GM18868 (cell line): ENCODE data around the gene MYADML2.

Source experiments
- ATAC-seq: cut with Tn5 transposase; IDR thresholded peaks from one replicate; pipeline ENCODE4 v1.9.1; 2021; ENCODE audit warnings: mild to moderate bottlenecking, moderate library complexity; ENCODE audit not compliant: unreplicated experiment

The MYADML2 gene

DNA sequence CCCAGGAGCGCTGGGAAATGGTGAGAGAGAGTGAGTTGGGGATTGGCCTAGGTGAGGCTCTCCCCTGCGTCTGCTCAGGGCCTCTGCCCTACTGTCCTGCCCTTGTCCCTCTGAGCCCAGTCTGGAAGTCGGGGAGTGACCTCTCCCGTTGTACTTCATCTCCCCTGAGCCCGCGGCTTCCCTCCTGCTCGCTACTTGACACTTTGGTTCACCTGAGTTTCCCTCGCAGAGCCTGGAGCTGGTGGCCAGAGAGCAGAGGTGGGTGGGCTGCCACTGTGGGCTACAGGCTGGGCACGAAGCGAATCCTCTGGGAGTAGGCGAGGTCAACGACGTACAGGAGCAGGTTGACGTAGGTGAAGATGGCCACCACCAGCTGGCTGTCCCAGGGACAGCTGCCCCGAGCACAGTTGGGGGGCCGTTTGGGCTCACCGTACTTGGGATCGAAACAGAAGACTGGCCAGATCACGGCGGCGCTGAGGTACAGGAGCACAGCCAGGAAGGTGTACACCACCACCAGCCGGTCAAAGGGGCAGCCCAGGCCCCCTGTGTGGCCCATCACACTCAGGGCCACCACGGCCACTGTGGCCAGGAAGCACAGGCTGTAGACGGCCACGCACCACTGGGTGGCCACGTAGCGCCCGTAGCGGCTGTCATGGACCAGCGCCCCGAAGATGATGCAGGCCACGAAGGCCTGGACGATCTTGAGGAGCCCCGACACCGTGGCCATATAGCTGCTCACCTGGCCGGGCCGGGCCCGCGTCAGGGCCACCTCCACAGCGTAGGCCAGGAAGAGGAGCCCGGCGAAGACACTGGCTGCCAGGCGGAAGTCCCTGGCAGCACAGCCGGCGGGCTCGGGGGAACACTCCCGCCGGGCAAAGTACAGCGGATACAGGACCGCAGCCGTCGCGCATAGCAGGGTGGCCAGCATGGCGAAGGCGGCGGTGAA lies 6.2 kb downstream of the MYADML2 start:
- no peak for ATAC-seq

GRCh38 chr17:81939881-81940385 lies 7.1 kb downstream of the MYADML2 start:
- ATAC-seq = no peak

GRCh38 chr17:81939218-81939617 lies 7.8 kb downstream of the MYADML2 start:
- no peak for ATAC-seq

DNA sequence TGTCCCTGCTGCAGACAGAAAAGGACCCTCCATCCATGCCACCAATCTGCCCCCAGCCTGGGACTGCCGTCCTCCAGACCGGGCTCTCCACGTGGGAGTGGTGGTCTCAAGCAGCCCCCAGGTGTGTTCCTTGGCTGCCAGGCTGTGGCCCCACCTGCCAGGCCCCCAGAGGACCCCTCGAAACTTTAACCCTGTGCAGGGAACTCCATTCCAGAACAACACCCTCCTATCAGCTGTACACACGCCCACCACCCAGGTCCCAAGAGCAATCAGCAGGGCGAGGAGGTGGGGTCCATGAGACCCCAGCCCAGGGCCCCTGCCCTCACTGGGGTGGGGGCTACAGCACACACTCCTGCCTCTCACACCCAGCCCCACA lies 11.3 kb downstream of the MYADML2 start:
- ATAC-seq = no peak

DNA sequence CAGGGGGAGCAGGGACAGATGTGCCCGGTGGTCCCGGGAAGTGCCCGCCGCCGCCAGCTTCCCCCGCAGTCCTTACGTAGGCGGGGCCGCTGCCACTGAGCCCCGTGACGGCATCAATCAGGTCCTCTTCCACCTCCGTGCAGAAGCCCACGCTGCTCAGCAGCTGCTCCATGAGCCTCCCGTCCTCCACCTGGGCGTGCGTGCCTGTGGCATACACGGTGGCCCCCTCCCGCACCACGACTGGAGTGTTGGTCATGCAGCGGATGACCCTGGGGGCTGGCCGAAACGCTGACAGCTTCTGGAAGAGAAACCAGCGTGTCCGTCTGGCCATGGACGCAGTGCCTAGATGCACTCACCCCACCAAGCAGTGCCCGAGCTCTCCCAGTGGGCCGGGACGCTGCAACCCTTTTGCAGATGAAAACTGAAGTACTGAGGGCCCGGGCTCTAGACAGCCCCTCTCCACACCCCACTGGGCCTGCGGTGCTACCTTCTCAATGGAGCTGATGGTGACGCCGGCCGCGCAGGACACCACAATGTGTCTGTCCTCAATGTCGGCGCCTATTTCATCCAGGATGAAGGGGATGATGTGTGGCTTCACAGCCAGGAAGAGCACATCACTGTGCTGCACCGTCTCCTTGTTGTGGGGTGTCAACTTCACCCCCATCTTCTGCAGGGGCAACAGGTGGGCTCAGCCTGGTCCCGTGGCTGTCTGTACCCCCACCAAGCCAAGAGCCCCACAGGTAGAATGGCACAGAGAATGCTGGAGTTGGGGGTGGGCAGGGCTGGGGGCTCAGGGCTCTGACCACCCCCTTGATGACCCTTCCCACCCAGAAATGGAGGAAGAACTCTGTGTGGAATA lies 12.0 kb downstream of the MYADML2 start:
- ATAC-seq = no peak

DNA sequence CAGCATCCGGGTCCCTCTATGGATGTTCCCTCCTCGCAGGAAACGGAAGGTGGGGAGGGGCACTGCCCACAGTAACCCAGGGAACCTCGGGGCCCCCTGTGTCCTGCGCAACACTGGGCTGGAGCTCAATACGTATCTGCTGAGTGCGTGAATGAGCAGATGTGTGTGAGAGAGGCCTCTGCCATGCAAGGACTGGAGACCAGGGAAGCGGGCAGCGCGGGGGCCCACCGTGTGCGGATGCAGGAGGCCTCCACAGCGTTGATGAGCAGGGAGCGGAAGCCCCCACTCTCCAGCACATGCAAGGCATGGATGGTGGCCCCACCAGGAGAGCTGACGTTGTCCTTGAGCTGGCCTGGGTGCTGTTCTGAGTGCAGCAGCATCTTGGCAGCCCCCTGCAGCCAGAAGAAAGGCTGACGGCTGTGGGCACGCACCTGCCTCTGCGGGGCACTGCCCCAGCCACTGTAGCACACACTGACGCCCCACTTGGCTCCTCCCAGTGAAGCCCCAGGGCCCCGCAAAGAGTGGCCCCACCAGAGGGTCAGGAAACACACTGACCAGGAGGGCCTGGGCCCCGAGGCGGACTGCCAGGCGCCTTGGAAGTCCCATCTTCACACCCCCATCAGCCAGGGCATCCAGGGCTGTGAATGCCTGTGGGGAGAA lies 12.8 kb downstream of the MYADML2 start:
- no peak for ATAC-seq

DNA sequence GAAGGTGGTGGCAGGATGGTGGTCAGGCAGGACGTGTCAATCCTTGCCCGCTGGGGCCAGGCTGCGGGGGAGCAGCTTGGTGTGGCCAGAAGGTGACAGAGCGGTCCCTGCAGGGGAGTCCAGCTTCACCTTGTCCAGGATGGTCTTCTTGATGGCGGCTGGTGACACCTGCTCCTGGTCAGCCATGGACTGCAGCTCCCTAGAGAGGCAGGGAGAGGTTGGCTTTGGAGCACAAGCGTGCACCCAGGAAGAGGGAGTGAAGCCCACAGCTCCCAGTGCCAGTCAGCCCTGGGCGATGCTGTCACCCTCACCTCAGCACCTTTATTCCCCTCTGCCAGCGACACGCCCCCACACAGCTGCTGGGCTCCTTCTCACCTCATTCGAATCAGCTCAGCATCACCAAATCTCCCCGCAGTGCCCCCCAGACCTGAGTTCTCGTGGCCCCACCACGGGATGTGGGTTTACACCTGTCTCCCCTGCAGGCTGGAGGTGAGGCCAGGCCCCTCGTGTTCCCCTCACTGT lies 13.8 kb downstream of the MYADML2 start:
- no peak for ATAC-seq

DNA sequence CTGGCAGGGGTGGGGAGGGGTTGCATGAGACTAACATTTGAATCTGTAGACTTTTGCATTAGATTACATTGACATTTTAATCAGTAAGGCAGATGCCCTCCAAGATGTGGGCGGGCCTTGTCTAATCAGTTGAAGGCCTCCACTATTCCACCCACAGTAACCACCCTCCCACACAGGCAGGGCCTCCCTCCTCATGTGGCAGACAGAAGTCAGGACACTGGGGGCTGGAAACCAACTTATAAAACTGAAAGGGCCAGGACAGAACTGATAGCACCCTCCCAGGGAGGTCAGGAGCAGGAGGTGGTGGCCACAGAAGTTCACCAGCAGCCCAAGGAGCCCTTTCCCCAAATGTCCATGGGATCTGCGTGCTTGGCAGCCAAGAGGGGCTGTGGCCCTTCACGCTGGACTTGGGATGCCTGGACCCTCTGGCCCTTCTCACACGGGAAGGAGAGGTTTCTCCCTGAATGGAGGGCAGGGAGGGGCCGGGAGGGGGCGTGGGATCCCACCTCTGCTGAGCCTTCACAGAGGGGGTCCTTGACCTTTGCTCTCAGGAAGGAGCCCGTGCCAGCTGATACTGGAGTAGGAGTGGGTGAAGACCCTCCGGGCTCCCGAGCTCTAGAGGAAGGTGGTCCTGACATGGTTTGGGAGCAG lies 14.6 kb downstream of the MYADML2 start:
- ATAC-seq = no peak

DNA sequence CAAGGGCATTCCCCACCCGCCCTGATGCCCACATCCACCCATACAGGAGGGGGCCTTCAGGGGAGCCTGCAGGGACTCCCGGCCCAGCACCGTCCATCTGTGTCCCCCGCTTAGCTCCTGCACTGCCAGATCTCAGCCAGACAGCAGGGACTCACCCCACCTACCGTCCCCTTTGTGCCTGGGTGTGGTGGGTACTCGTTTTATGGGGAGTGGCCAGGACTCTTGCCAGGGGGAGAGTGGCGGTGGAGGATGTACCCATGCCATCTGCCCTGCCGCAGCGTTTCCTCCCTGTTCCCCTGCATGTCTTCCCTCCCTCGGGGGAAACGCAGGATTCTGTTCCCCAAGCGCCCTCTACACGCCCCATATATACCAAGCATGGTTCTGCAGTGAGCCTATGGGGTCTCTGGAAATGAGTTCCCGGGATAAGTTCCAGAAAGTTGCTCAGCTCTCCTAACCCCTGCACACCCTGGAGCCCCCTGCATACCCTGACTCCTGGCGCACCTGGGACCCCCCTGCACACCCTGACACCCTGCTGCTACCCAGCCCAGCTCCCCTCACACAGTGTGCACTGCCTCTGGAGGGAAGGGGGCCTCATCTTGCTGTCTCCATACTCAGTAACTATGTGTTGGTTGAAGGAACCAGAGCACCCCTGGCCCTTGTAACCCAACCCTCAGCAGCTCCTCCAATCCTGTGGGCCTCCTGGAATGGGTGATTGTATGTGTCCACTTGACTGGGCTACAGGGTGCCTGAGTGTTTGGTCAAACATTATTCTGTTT lies 15.3 kb downstream of the MYADML2 start:
- no peak for ATAC-seq

GRCh38 chr17:81931189-81931556 lies 15.9 kb downstream of the MYADML2 start:
- ATAC-seq = no peak

- no peak for ATAC-seq
Measured at GRCh38 chr17:81930142-81931125, 16.6 kb downstream of the MYADML2 start.

DNA sequence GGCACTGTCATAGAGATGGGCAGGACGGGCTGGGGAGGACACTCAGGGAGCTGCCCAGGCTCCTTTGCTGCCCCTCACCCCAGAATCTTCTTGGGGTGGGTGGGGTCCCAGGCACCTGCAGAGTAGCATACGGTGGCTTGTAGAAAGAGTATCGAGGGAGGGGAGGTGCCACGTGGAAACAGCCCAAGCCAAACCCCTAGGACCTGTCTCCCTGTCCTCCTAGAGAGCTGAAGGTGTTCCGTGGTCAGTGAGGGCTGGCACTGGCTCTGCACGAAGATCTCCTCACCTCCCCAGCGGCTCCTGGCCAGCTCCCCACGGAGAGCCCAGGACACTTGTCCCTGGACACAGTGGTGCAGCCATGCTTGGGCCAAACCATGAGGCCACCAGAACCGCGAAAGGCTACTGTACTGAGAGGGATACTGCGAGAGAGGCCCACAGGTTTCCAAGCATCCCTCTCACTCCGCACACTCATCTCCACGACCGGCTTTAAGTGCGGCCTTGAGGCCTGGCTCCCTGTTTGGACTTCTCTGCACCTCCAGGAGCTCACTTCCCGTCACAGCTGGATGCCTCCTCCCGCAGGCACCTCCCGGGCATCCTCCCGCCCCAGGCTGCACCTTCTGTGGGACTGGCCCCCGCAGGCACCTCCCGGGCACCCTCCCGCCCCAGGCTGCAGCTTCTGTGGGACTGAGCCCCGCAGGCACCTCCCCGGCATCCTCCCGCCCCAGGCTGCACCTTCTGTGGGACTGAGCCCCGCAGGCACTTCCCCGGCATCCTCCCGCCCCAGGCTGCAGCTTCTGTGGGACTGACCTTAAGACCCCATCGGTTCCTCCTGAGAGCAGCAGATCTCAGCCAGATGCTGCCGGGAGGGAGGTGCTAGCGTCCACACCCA lies 17.5 kb downstream of the MYADML2 start:
- ATAC-seq = no peak

- ATAC-seq = no peak
Measured at GRCh38 chr17:81928544-81929252, 18.3 kb downstream of the MYADML2 start.

DNA sequence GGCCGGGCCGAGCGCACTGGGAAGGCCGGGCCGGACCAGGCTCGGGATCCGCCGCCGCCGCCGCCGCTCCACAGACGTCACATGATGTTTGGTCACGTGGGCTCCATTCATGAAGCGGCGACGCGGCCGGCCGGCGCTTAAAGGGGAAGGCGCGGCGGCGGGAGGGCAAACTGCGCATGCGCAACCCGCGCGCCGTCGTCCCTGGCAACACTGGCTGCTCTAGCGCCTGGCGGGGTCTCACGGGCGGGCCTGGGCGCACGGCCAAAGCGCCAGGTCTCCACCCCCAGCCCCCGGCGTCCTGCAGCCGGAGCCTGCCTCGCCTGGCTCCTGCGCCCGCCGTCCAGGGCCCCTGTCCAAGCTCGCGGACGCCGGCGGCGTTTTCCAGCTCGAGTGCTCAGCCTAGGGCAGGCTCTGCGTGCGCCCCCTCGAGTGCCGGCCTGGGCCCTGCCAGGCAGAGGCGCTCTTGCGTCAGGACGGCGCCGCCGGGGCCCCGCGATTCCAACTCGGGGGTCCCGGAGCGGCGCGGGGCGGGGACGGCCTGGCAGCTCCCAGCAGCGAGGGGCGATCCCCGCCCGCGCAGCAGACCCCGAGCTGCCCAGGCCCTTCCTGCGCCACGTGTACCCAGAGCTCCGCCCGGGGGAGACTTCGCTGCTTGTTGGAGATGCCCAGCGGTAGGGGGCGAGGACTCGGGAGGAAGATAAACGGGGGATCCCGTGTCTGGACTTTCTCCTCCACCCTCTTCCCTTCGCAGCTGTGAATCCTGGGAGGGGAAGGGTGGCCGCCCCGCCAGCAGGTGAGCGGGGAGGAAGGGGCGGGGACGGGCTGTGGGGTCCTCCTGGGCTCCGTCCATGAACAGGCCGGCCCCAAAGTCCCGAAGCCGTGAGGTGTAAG lies 19.1 kb downstream of the MYADML2 start, which contains the start of gene MAFG:
Gene MAFG (minus strand): TSS at position 83 of the 891 bp plus-strand sequence. CDS start 4,550 bp downstream, outside the sequence.
- peak; percentile 59 for ATAC-seq

DNA sequence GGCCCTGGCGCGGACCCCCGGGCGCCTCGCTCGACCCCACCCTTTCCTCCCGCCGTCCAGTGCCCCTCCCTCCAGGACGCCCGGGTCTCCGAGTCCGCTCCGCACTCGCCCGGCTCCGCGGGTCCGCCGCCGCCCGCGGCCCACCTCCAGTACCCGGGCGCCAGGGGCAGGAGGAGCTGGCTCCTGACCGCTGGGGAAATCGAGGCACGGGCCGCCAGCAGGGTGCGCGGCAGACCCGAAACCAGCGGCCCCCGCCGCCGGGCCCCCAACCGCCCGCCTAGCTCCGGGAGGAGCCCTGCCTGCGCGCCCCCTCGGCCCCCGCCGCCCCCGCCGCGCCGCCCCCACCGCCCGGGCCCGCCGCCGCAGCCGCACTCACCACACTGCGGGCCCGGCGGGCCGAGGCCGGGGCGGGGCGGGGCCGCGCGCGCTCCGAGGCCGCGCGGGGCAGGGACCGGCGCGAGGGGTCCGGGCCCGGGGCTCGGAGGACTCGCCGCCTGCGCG lies 19.8 kb downstream of the MYADML2 start:
- ATAC-seq = peak; percentile 26
